HCT116 (cell line): ENCODE data around the gene ZNF618. TPM values are rescaled to one million over a fixed set of nuclear protein-coding genes. Genes with fewer than 3 reads are reported as not detected.

ENCODE experiments used
- ATAC-seq: fragments of 200-7000 bp; cut with Tn5 transposase; 2 replicates; pipeline ENCODE4 v1.9.1; 2020; ENCODE audit warnings: mild to moderate bottlenecking, moderate library complexity
- BruUV-seq: library from RNA; stranded (reverse); fragments of 400-500 nt; replicated peaks from 2 replicates; lab custom pipeline; 2021; lab: Mats Ljungman, UMichigan
- CTCF ChIA-PET: fragments of 300-600 bp; sonication (Branson Sonifier 250); formaldehyde crosslinking; loops from one replicate; lab custom pipeline; 2021; ENCODE audit warnings: antibody characterized with exemption; lab: Charles Lee
- POLR2A ChIA-PET: fragments of 300-600, 350-600 bp; sonication (Branson Sonifier 250); formaldehyde crosslinking; loops from one replicate; lab custom pipeline; 2021; ENCODE audit warnings: antibody characterized with exemption; lab: Charles Lee
- RAD21 ChIA-PET, 2 experiments: fragments of 300-600 bp; sonication (Branson Sonifier 250); formaldehyde crosslinking; loops; one replicate each; lab custom pipeline; 2023; ENCODE audit warnings: low total read pairs in 2 of 2; ENCODE audit not compliant: uncharacterized antibody in 2 of 2, unreplicated experiment in 2 of 2, low non-redundant PET in 1 of 2; lab: Charles Lee
- DNase-seq: peaks from one replicate; pipeline ENCODE4 v3.0.0-alpha.2; 2010; ENCODE audit warnings: low read depth, low spot score
- H2AFZ ChIP-seq: fragments of 200-600 bp; shearing (Covaris generic), sonication (generic); 2 replicates; pipeline ENCODE4 v1.6.1; 2017; ENCODE audit warnings: low read depth, mixed run types, mixed read lengths, antibody characterized with exemption, low read length; ENCODE audit not compliant: poor library complexity, severe bottlenecking
- H3K27ac ChIP-seq: 2 replicates; pipeline ENCODE4 v1.5.1; 2012; ENCODE audit warnings: low read depth, low read length
- H3K27me3 ChIP-seq: fragments of 200-600 bp; sonication (generic); 2 replicates; pipeline ENCODE4 v1.6.1; 2016; ENCODE audit warnings: mixed run types, low read length, mixed read lengths; ENCODE audit not compliant: insufficient read depth
- H3K36me3 ChIP-seq, 2 experiments: fragments of 200-500 bp in 1 of 2; fragments of 200-600 bp in 1 of 2; sonication (Bioruptor generic) in 1 of 2; sonication (generic) in 1 of 2; 2 replicates each; pipeline versions ENCODE4 v1.5.1 to v1.6.1; 2014 to 2016; ENCODE audit warnings: low read length in 2 of 2, inconsistent platforms in 1 of 2, mixed read lengths in 1 of 2, mixed run types in 1 of 2; ENCODE audit not compliant: insufficient read depth in 2 of 2, control insufficient read depth in 1 of 2
- H3K4me1 ChIP-seq, 2 experiments: fragments of 200-600 bp in 1 of 2; sonication (generic) in 1 of 2; 2 replicates each; pipeline versions ENCODE4 v1.5.1 to v1.6.1; 2012 to 2017; ENCODE audit warnings: low read length in 2 of 2, inconsistent platforms in 1 of 2, mild to moderate bottlenecking in 1 of 2, mixed read lengths in 1 of 2, mixed run types in 1 of 2, moderate library complexity in 1 of 2; ENCODE audit not compliant: insufficient read depth in 2 of 2, control insufficient read depth in 1 of 2
- H3K4me2 ChIP-seq: fragments of 200-600 bp; sonication (generic); 2 replicates; pipeline ENCODE4 v1.6.1; 2017; ENCODE audit warnings: mixed run types, low read length, mixed read lengths
- H3K4me3 ChIP-seq, 2 experiments: fragments of 200-600 bp in 1 of 2; sonication (generic) in 1 of 2; replicated peaks in 1 of 2; 2 replicates each; pipeline ENCODE4 v1.5.1; 2011 to 2016; ENCODE audit warnings: low read length in 2 of 2, control low read depth in 1 of 2, low read depth in 1 of 2, mild to moderate bottlenecking in 1 of 2, mixed read lengths in 1 of 2, mixed run types in 1 of 2
- H3K79me2 ChIP-seq: fragments of 200-600 bp; sonication (generic); 2 replicates; pipeline ENCODE4 v1.6.1; 2017; ENCODE audit warnings: mild to moderate bottlenecking, mixed run types, low read length, moderate library complexity, mixed read lengths; ENCODE audit not compliant: insufficient read depth
- H3K9ac ChIP-seq: fragments of 200-600 bp; sonication (generic); 2 replicates; pipeline ENCODE4 v1.6.1; 2016; ENCODE audit warnings: low read length, mixed read lengths
- H3K9me2 ChIP-seq: fragments of 200-600 bp; sonication (generic), shearing (Covaris generic); 2 replicates; pipeline ENCODE4 v1.6.1; 2017; ENCODE audit warnings: mixed run types, mild to moderate bottlenecking, moderate library complexity; ENCODE audit not compliant: insufficient read depth
- H3K9me3 ChIP-seq, 2 experiments: fragments of 200-500 bp in 1 of 2; fragments of 200-600 bp in 1 of 2; sonication (Bioruptor generic) in 1 of 2; sonication (generic) in 1 of 2; 2 replicates each; pipeline ENCODE4 v1.6.1; 2014 to 2017; ENCODE audit warnings: low read length in 2 of 2, mixed read lengths in 2 of 2, inconsistent platforms in 1 of 2, low read depth in 1 of 2, mild to moderate bottlenecking in 1 of 2, mixed run types in 1 of 2, moderate library complexity in 1 of 2; ENCODE audit not compliant: control insufficient read depth in 1 of 2, insufficient read depth in 1 of 2
- H4K20me1 ChIP-seq: fragments of 200-600 bp; sonication (generic), shearing (Covaris generic); 2 replicates; pipeline ENCODE4 v1.6.1; 2017; ENCODE audit warnings: mixed run types, mild to moderate bottlenecking, moderate library complexity; ENCODE audit not compliant: insufficient read depth
- CBX3 ChIP-seq: IDR thresholded peaks from 2 replicates; pipeline ENCODE4 v1.6.1; 2012; ENCODE audit warnings: low read depth
- CEBPB ChIP-seq: IDR thresholded peaks from 2 replicates; pipeline ENCODE4 v1.6.1; 2012; ENCODE audit warnings: low read depth
- EGR1 ChIP-seq: IDR thresholded peaks from 2 replicates; pipeline ENCODE4 v1.6.1; 2012; ENCODE audit warnings: low read depth
- ELF1 ChIP-seq: IDR thresholded peaks from 2 replicates; pipeline ENCODE4 v1.6.1; 2012; ENCODE audit warnings: low read depth, borderline replicate concordance
- FOSL1 ChIP-seq: IDR thresholded peaks from 2 replicates; pipeline ENCODE4 v1.6.1; 2012; ENCODE audit warnings: low read depth
- JUND ChIP-seq: IDR thresholded peaks from 2 replicates; pipeline ENCODE4 v1.6.1; 2012
- MAX ChIP-seq: IDR thresholded peaks from 2 replicates; pipeline ENCODE4 v1.6.1; 2012
- POLR2A ChIP-seq: IDR thresholded peaks from 2 replicates; pipeline ENCODE4 v1.7.0; 2011; ENCODE audit warnings: borderline replicate concordance; ENCODE audit not compliant: insufficient read depth, insufficient read length; ENCODE audit errors: extremely low read depth
- REST ChIP-seq: IDR thresholded peaks from 2 replicates; pipeline ENCODE4 v1.6.1; 2012; ENCODE audit warnings: low read depth
- SIN3A ChIP-seq: IDR thresholded peaks from 2 replicates; pipeline ENCODE4 v1.6.1; 2012; ENCODE audit warnings: low read depth
- SRF ChIP-seq: IDR thresholded peaks from 2 replicates; pipeline ENCODE4 v1.6.1; 2012; ENCODE audit warnings: low read depth
- ZBTB33 ChIP-seq: IDR thresholded peaks from 2 replicates; pipeline ENCODE4 v1.6.1; 2011; ENCODE audit warnings: mild to moderate bottlenecking, low read length, moderate library complexity; ENCODE audit not compliant: insufficient replicate concordance; ENCODE audit errors: extremely low read depth
- ZFX ChIP-seq: fragments of 450-650 bp; IDR thresholded peaks from 2 replicates; pipeline ENCODE4 v1.6.1; 2017
- ZNF274 ChIP-seq: fragments of 200-500 bp; sonication (Bioruptor generic); IDR thresholded peaks from 2 replicates; pipeline ENCODE4 v1.6.1; 2014; ENCODE audit warnings: mild to moderate bottlenecking, low read depth, low read length, inconsistent platforms
- intact Hi-C: fragments of 100-400 bp; cut with micrococcal nuclease; formaldehyde crosslinking; loops from 2 replicates; pipeline ENCODE4 v1.10.0; 2022
- total RNA-seq: library from RNA; stranded (reverse); gene quantifications from one replicate; pipeline ENCODE4 v1.2.1, GENCODE V29; 2021; ENCODE audit not compliant: unreplicated experiment

Gene ZNF618
- total RNA-seq, 1 experiment from 2014 or later: 13.5 TPM

GRCh38 chr9:114050646-114051045 lies 174.5 kb downstream of the ZNF618 start:
- Histone ChIP-seq H3K79me2 (no peaks in the 10 kb centered on the region), H3K9me3 (no peaks in the 10 kb centered on the region), H3K36me3 (no peaks in the 10 kb centered on the region), H4K20me1 (no peaks in the 10 kb centered on the region), H3K9ac (no peak overlapping the region), H3K4me3 (no peak overlapping the region), H3K27me3 (no peaks in the 10 kb centered on the region), H3K4me1 (no peaks in the 10 kb centered on the region), H3K27ac (no peak overlapping the region), H3K4me2 (no peak overlapping the region), H2AFZ (no peak overlapping the region), H3K9me2 (no peaks in the 10 kb centered on the region)
- intact Hi-C loops: no loop called here
- RAD21 ChIA-PET: no interaction called here
- no peak for TF ChIP-seq ZBTB33
- no peak for TF ChIP-seq ZFX
- no peak for TF ChIP-seq SIN3A
- no peak for TF ChIP-seq JUND
- no peak for TF ChIP-seq CEBPB
- no peak for TF ChIP-seq ELF1
- no peak for TF ChIP-seq EGR1
- TF ChIP-seq SRF: no peak
- no peak for TF ChIP-seq POLR2A
- BruUV-seq: no TSS peak
- ATAC-seq (no peak), DNase-seq (no peak)
- CTCF ChIA-PET: no interaction called here
- POLR2A ChIA-PET: no interaction called here

- Histone ChIP-seq H3K4me2 (no peak overlapping the region), H3K36me3 (no peaks in the 10 kb centered on the region), H3K27ac (no peak overlapping the region), H3K9me2 (no peaks in the 10 kb centered on the region), H3K79me2 (no peaks in the 10 kb centered on the region), H3K9ac (no peak overlapping the region), H2AFZ (no peak overlapping the region), H3K4me1 (no peaks in the 10 kb centered on the region), H3K27me3 (no peaks in the 10 kb centered on the region), H3K4me3 (no peak overlapping the region), H4K20me1 (no peaks in the 10 kb centered on the region), H3K9me3 (no peaks in the 10 kb centered on the region)
- intact Hi-C loops: no loop called here
- ATAC-seq (no peak), DNase-seq (no peak)
- CTCF ChIA-PET: no interaction called here
- RAD21 ChIA-PET: no interaction called here
- no TSS peak for BruUV-seq
- POLR2A ChIA-PET: no interaction called here
- TF ChIP-seq FOSL1 (no peak), MAX (no peak), CBX3 (no peak), ZNF274 (no peak), REST (no peak), ZBTB33 (no peak)
Observed at GRCh38 chr9:114051281-114051680, 175.2 kb downstream of the ZNF618 start.
